Keratinocyte (primary cell): ENCODE results near the gene DHDDS. TPM values are rescaled to one million over a fixed set of nuclear protein-coding genes. Genes with fewer than 3 reads are reported as not detected.
A peak's percentile ranks its signal among the peaks of the same experiment; 100 is the strongest.

Source experiments
- DNase-seq: peaks from one replicate; pipeline ENCODE4 v3.0.0-alpha.2; 2011; ENCODE audit warnings: low read depth, missing footprints, low spot score
- FAIRE-seq: peaks from 2 replicates; lab custom pipeline; 2011; peaks lifted over from hg19 to GRCh38; lab: Jason Lieb, UNC
- H2AFZ ChIP-seq: 2 replicates; pipeline ENCODE4 v1.6.0; 2012; ENCODE audit warnings: low read length, control low read depth, inconsistent platforms; ENCODE audit not compliant: control insufficient read depth
- H3K27ac ChIP-seq: 2 replicates; pipeline ENCODE4 v1.5.1; 2011; ENCODE audit warnings: low read length; ENCODE audit not compliant: control insufficient read depth, insufficient read depth
- H3K27me3 ChIP-seq: 3 replicates; pipeline ENCODE4 v1.6.0; 2011; ENCODE audit warnings: low read length; ENCODE audit not compliant: control insufficient read depth, insufficient read depth; ENCODE audit errors: extremely low read depth
- H3K36me3 ChIP-seq, 2 experiments: 2 replicates in 1 of 2; 3 replicates in 1 of 2; pipeline ENCODE4 v1.5.1; 2011; ENCODE audit warnings: low read length in 2 of 2, mild to moderate bottlenecking in 1 of 2; ENCODE audit not compliant: control insufficient read depth in 2 of 2, insufficient read depth in 2 of 2; ENCODE audit errors: extremely low read depth in 1 of 2
- H3K4me1 ChIP-seq: 3 replicates; pipeline ENCODE4 v1.5.1; 2011; ENCODE audit warnings: low read length; ENCODE audit not compliant: control insufficient read depth, insufficient read depth; ENCODE audit errors: extremely low read depth
- H3K4me2 ChIP-seq: 3 replicates; pipeline ENCODE4 v1.6.0; 2011; ENCODE audit warnings: low read depth, low read length; ENCODE audit not compliant: control insufficient read depth, insufficient read depth; ENCODE audit errors: extremely low read depth
- H3K4me3 ChIP-seq, 3 experiments: fragments of 200-600 bp in 1 of 3; sonication (generic) in 1 of 3; 2 replicates in 2 of 3; 3 replicates in 1 of 3; pipeline ENCODE4 v1.5.1; 2011 to 2016; ENCODE audit warnings: low read length in 3 of 3, mild to moderate bottlenecking in 3 of 3, control low read depth in 2 of 3, inconsistent platforms in 1 of 3, low read depth in 1 of 3, mixed read lengths in 1 of 3, mixed run types in 1 of 3, moderate library complexity in 1 of 3; ENCODE audit not compliant: control insufficient read depth in 2 of 3, insufficient read depth in 2 of 3; ENCODE audit errors: extremely low read depth in 1 of 3
- H3K79me2 ChIP-seq: 2 replicates; pipeline ENCODE4 v1.6.0; 2012; ENCODE audit warnings: low read length; ENCODE audit not compliant: control insufficient read depth, insufficient read depth
- H3K9ac ChIP-seq: 3 replicates; pipeline ENCODE4 v1.6.0; 2011; ENCODE audit warnings: low read length; ENCODE audit not compliant: control insufficient read depth, insufficient read depth; ENCODE audit errors: extremely low read depth
- H3K9me1 ChIP-seq: 3 replicates; pipeline ENCODE4 v1.6.0; 2011; ENCODE audit warnings: low read length; ENCODE audit not compliant: control insufficient read depth, insufficient read depth; ENCODE audit errors: extremely low read depth
- H3K9me3 ChIP-seq: 2 replicates; pipeline ENCODE4 v1.5.1; 2012; ENCODE audit warnings: low read depth, low read length; ENCODE audit not compliant: control insufficient read depth
- H4K20me1 ChIP-seq: 3 replicates; pipeline ENCODE4 v1.6.0; 2011; ENCODE audit warnings: low read length; ENCODE audit not compliant: control insufficient read depth, insufficient read depth; ENCODE audit errors: extremely low read depth
- EZH2 ChIP-seq: IDR thresholded peaks from one replicate; pipeline ENCODE4 v1.6.1; 2012; ENCODE audit warnings: inconsistent platforms, mild to moderate bottlenecking, low read length, moderate library complexity
- dilution Hi-C: fragments of 300-500 bp; cut with MboI; formaldehyde crosslinking; loops from one replicate; pipeline ENCODE4 v1.7.0; 2020; ENCODE audit warnings: low sequenced_read_pairs; ENCODE audit not compliant: extremely low pct_ligation_motif_present
- polyA plus RNA-seq, 5 experiments: library from polyadenylated mRNA; depleted of rRNA in 3 of 5; stranded (reverse) in 3 of 5; stranded (forward) in 1 of 5; unstranded in 1 of 5; fragments of >200 nt; gene quantifications; 1 replicate in 1 of 5; 2 replicates in 3 of 5; 3 replicates in 1 of 5; pipeline versions ENCODE4 v1.2.1 to v1.2.3, GENCODE V29; 2011 to 2012; ENCODE audit warnings: missing spikeins in 2 of 5, low read depth in 1 of 5, low replicate concordance in 1 of 5
- TF ChIP-seq, protein P1 (sequence below), 3 experiments: IDR thresholded peaks in 1 of 3; conservative IDR thresholded peaks in 1 of 3; optimal IDR thresholded peaks in 1 of 3; 2 replicates in 2 of 3; 3 replicates in 1 of 3; pipeline versions ENCODE3 to v1.5.1; 2011; ENCODE audit warnings: low read length in 3 of 3, mild to moderate bottlenecking in 3 of 3, moderate library complexity in 2 of 3, control low read depth in 1 of 3, inconsistent platforms in 1 of 3; ENCODE audit not compliant: insufficient read depth in 2 of 3; ENCODE audit errors: extremely low read depth in 1 of 3

DHDDS gene
- polyA plus RNA-seq, 1 donor (not counting 4 experiments of a cell fraction or from before 2014, with no cell fraction given) = 41.2 TPM

DNA sequence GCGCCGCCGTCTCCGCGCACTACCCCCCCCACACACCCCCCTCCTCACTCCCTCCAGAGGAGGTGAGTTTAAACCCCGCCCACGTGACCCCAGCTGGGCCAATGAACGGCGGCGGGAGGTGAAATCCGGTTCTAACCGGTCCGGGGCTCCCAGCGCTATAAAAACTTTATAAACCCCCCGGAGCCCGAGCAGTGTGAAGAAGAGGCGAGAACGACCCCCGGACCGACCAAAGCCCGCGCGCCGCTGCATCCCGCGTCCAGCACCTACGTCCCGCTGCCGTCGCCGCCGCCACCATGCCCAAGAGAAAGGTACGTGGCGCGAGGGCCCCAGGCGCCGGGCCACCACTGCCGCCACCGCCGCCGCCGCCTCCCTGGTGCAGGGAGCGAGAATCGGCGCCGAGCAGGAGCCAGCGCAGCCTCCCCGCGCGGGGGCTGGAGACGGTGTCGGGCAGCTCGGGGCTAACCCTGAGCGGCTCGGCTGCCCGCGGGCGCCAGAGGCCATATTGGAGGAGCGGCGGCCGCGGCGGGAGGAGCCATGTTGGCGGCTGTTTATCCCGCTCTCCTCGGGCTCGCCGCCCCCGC is 40.3 kb downstream of the DHDDS start, which contains the start of gene HMGN2:
Gene HMGN2, plus strand, starts transcription at position 121 of the 581 bp plus-strand sequence. Its CDS starts 173 bp downstream, at position 294.
- H3K4me2 ChIP-seq = peak within 1 kb of the TSS; percentile 88
- no peaks in the 10 kb centered on the region for H3K9me3 ChIP-seq
- peaks cover 15% of the 10 kb centered on the region for H3K79me2 ChIP-seq
- no peaks in the 10 kb centered on the region for H3K27me3 ChIP-seq
- H2AFZ ChIP-seq = no peak within 1 kb of the TSS
- FAIRE-seq = no peak
- peak within 1 kb of the TSS; percentile 68 to 92 (median 77) for H3K4me3 ChIP-seq
- DNase-seq = peak; percentile 9
- H3K9ac ChIP-seq = peak within 1 kb of the TSS; percentile 89
- H4K20me1 ChIP-seq = peaks cover 16% of the 10 kb centered on the region
- peaks cover 22 to 38% of the 10 kb centered on the region in 2 experiments for H3K36me3 ChIP-seq
- H3K4me1 ChIP-seq = peaks cover 51% of the 10 kb centered on the region
- peak within 1 kb of the TSS; percentile 76 for H3K27ac ChIP-seq
- dilution Hi-C loops = no loop called here
- peaks cover 3% of the 10 kb centered on the region for H3K9me1 ChIP-seq
- TF ChIP-seq, protein P1, sequence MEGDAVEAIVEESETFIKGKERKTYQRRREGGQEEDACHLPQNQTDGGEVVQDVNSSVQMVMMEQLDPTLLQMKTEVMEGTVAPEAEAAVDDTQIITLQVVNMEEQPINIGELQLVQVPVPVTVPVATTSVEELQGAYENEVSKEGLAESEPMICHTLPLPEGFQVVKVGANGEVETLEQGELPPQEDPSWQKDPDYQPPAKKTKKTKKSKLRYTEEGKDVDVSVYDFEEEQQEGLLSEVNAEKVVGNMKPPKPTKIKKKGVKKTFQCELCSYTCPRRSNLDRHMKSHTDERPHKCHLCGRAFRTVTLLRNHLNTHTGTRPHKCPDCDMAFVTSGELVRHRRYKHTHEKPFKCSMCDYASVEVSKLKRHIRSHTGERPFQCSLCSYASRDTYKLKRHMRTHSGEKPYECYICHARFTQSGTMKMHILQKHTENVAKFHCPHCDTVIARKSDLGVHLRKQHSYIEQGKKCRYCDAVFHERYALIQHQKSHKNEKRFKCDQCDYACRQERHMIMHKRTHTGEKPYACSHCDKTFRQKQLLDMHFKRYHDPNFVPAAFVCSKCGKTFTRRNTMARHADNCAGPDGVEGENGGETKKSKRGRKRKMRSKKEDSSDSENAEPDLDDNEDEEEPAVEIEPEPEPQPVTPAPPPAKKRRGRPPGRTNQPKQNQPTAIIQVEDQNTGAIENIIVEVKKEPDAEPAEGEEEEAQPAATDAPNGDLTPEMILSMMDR (optimal IDR thresholded peaks at IDR 0.05 in 1 of 3, IDR thresholded peaks at IDR 0.05 in 1 of 3, conservative IDR thresholded peaks at IDR 0.05 in 1 of 3; ENCODE audit: extremely low read depth in 1 of 3, insufficient read depth in 2 of 3, low read length in 3 of 3) = no peak
- no peak for TF ChIP-seq EZH2

DNA sequence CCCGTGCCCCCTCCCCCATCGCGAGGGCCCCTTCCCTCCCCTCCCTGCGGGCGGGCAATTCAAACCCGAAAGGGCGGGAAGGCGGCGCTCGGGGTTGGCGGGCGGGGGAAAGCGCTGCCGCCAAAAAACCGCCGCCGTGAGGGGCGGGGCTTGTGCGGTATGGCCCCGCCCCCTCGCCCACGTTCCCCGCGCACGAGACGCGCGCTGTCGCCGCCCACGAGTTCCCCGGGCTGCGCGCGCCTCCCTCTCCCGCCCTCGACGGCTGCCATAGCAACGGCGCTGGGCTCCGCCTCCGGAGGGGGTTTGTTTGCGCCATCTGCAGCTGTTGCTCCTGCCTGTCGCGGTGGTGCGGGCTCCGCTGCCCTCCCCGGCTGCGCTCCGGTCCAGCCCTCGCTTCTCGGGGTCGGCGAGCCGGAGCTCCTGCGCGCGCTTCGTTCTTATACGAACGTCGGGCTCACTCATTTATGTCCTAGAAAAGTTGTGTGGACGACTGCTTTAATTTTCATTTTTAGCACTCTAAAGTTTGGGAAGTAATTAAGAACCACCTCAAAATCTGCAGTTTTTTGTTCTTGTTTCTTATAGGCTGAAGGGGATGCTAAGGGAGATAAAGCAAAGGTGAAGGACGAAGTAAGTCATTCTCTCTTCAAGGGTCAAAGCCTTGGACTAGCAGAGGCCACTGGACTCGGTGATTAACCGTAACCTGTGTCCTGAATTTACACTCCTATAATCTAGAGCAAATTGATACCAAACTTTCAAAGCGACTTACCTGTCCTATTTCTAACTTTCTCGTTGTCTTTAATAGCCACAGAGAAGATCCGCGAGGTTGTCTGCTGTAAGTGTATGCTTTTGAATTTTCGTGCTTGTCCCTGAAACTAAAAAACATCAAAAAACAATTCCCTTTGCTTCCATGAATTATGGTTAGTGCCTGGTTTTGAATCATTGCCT is 41.1 kb downstream of the DHDDS start:
- Histone ChIP-seq H3K36me3 (peaks cover 21 to 39% of the 10 kb centered on the region in 2 experiments), H3K4me2 (peak overlapping the region; percentile 88), H3K27ac (peak overlapping the region; percentile 76), H3K4me3 (peak overlapping the region; percentile 68 to 92 (median 77)), H2AFZ (no peak overlapping the region), H3K27me3 (no peaks in the 10 kb centered on the region), H3K79me2 (peaks cover 15% of the 10 kb centered on the region), H4K20me1 (peaks cover 16% of the 10 kb centered on the region), H3K9ac (peak overlapping the region; percentile 89), H3K9me1 (peaks cover 3% of the 10 kb centered on the region), H3K9me3 (no peaks in the 10 kb centered on the region), H3K4me1 (peaks cover 51% of the 10 kb centered on the region)
- no peak for FAIRE-seq
- dilution Hi-C loops = no loop called here
- peak; percentile 50 for DNase-seq
- TF ChIP-seq EZH2 = no peak
- TF ChIP-seq, protein P1 (optimal IDR thresholded peaks at IDR 0.05 in 1 of 3, IDR thresholded peaks at IDR 0.05 in 1 of 3, conservative IDR thresholded peaks at IDR 0.05 in 1 of 3; ENCODE audit: extremely low read depth in 1 of 3, insufficient read depth in 2 of 3, low read length in 3 of 3) = no peak
